Ramos (cell line): Measurements from ENCODE around the gene DUSP14.
"Not testable (repeated sequence)": the region's sequence is repeated elsewhere in the genome, so short reads cannot be mapped to it uniquely, and the experiment has no call there.

ENCODE experiments used
- in situ Hi-C: fragments of 300-500 bp; cut with MboI; formaldehyde crosslinking; loops from one replicate; pipeline ENCODE4 v1.14.3; 2022; ENCODE audit warnings: low sequenced_read_pairs; ENCODE audit not compliant: unreplicated experiment

DUSP14 gene

DNA sequence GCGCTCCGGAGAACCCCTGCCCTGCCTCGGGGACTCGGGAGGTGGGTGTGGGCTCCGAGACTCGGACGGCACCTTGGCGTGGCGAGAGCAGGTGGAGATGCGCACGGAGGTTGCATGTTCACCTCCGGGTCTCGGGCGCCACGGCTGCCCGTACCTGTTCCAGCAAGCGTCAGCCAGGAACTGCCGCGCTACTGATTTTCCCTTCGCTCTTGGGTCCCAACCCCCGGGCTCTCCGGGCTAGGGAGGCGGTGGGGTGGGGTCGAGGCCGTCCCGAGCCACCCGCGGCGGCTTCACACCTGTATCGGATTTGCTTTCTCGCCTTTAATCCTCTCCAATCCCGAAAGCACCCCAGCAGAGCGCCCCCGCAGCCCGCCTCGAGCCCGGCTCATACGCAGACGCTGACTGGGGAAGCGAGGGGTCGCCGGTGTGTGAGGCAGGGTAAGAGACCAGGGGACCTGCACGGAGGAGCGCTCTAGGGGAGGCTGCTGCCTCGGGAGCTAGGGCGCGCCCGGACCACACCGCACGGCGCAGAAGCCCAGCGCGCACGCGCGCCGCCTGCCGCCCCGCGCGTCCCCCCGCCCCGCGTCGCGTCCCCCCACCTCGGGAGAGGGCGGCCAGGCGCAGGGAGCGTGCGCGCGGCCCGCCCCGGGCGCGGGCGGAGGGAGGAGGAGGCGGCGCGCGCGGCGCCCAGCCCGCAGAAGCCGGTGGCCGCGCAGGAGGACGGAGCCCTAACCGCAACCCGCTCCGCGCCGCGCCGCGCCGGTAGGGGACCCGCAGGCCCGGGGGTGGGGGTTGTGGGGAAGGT, at the start of gene DUSP14:
Gene DUSP14, plus strand, starts transcription at position 695 of the 805 bp plus-strand sequence. CDS start 22,382 bp downstream, outside the sequence.
- in situ Hi-C loops = no loop called here

DNA sequence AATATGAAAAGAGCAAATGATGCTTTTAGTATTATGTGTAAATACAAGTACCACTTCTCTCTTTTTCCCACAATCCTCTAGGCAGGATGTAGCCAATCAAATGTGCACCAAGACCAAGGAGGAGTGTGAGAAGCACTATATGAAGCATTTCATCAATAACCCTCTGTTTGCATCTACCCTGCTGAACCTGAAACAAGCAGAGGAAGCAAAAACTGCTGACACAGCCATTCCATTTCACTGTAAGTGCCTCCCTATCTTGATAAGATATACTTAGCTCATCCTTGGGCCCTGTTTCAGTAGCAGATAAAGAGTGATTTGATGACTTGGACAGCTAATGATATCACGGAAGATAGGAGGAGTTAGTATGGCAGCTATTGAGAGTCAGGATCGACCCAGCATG, 49.3 kb upstream of the DUSP14 start:
- in situ Hi-C loops = no loop called here

- in situ Hi-C loops = not testable (repeated sequence)
These were observed 48.2 kb upstream of the DUSP14 start for GRCh38 chr17:37441369-37442014.

- in situ Hi-C loops = no loop called here
These were observed 43.7 kb upstream of the DUSP14 start for GRCh38 chr17:37446027-37446426.

- in situ Hi-C loops = no loop called here
These were observed 42.0 kb upstream of the DUSP14 start for GRCh38 chr17:37447641-37448040.

DNA sequence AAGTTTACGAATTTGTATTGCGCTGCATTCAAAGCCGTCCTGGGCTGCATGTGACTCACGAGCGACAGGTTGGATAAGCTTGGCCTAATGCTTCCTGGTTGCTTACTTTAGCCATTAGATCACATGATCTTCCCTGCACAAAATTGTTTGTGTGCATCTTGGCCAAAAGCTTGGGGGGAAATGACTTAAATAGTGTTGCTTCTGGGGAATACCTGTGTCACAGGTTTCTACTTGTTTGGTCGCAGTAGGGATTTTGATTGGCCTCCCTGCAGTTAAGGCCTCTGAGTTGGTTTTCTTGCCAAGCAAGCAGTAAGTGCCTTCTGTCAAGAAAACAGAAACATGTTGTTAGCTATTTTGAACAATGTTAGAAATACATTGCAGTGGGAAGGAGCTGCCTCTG, 39.6 kb upstream of the DUSP14 start:
- in situ Hi-C loops = no loop called here

DNA sequence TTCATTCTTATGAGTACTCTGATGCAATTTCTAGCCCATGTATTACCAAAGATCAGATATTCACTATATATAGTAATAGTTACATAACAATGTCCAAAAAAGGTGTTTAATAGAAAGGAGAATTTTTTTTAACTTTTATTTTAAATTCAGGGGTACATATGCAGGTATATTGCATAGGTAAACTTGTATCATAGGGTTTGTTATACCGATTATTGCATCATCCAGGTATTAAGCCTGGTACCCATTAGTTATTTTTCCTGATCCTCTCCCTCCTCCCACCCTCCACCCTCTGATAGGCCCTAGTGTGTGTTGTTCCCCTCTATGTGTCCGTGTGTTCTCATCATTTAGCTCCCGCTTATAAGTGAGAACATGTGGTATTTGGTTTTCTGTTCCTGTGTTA, 31.9 kb upstream of the DUSP14 start:
- in situ Hi-C loops = not testable (repeated sequence)

DNA sequence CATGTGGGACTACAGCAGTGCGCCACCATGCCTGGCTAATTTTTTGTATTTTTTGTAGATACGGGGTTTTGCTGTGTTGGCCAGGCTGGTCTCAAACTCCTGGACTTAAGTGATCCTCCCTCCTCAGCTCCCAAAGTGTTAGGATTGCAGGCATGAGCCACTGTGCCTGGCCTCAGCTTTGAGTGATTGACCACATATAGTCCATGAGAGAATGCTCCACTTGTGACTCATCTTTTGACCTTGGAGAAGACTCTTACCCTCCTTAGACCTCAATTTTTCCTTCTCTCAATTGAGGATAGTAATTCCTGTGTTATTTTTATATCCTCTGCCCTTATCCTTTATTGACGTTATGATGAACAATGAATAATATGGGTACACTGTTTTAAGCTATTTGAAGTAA, 30.9 kb upstream of the DUSP14 start:
- in situ Hi-C loops = no loop called here

DNA sequence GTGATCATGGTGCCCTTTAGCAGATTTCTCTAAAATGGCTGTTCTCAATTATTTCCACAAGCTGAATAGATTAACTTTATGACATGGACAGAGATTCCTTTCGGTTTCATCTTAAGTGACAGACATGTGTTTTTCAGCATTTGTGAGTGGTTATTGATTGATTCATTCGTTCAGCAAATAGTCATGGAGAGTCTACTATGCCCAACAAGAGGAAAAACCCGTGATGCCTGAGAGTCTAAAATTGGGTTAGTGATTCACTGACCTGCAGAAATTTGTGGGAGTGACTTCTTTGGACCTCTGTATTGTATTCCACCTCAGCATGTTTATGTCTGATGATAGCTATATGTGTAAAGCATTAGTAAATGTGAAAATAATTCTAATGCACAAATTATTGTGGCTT, 28.0 kb upstream of the DUSP14 start:
- in situ Hi-C loops = no loop called here

DNA sequence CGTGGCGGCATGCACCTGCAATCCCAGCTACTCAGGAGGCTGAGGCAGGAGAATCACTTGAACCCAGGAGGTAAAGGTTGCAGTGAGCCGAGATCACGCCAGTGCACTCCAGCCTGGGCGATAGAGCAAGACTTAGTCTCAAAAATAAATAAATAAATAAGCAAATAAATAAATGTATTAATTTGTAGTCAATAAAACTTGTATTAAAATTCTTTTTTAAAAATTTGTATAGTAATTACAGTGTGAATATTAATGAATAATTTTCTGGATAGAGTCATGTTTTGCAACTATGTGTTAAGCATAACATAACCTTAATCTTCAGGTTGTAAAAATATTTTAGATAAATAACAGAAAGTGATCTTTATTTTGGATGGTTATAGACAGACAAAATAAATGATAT, 27.2 kb upstream of the DUSP14 start:
- in situ Hi-C loops = no loop called here

DNA sequence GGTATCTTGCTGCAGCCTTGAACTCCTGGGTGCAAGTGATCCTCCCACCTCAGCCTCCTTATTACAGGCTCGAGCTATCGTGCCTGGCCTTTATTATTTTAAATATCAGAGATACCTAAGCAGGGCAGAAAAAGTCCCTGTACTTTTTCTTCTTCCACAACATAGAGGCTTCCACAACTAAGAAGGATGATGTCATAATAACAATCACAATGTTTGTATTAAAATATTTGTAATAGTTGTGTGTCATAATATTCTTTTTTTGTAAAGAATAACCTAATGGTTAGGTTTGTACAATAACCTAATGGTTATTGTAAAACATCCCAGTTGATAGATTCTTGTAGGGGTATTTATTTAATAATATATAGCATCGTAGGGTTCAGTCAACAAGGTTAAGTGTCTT, 26.7 kb upstream of the DUSP14 start:
- in situ Hi-C loops = no loop called here

DNA sequence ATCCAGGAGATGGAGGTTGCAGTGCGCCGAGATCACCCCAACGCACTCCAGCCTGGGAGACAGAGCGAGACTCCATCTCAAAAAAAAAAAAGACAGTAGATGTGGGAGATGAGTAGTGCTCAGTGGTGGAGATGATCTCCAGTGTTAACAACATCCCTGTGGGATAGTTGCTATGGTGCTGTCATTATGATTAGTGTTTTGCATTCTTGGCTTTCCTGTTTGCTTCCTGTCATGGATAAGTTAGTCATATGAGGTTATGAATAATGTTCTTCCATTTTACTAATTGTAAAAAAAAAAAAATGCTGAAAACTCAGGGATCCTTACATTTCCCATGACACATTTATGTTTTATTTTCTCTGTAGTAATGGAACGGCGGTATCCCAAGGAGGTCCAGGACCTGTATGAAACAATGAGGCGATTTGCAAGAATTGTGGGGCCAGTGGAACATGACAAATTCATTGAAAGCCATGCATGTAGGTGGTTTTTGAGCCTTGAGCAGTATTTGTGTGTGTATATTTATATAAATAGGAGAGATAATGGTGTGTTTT, 24.5 kb upstream of the DUSP14 start:
- in situ Hi-C loops = no loop called here

DNA sequence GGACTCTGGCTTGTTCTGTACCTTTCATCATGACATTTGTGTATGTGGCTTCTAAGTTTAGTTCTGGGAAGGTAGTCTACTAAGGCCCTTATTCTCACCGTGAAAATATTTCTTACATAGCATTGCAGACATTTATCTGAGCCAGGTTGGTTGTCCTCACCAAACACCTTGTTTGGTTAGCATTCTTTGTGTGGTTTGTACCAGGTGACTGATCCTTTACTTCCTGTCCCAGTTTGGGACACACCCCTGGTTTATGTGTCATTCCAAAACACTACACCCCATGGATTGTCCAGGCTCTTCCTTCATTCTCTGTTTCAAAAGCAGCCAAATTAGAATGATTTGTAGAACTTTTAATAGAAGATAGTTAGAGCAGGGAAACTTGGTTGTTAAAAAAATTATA, 23.2 kb upstream of the DUSP14 start:
- in situ Hi-C loops = no loop called here

DNA sequence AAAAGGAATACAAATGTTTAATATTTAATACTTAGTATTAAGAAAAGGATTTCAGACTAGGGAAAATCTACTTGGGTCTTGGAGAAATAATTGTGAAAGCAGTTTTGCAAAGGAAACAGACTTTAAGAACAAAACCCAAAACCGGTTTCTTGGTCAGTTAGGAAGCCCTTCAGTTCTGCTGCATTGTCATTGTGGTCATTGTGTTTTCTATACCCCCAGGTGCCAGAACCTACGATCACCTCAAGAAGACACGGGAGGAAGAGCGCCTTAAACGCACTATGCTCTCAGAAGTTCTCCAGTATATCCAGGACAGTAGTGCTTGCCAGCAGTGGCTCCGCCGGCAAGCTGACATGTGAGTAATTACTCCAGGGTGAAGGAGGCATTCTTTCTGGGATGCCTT, 19.5 kb upstream of the DUSP14 start:
- in situ Hi-C loops = no loop called here

GRCh38 chr17:37475731-37476420, 13.8 kb upstream of the DUSP14 start:
- in situ Hi-C loops = no loop called here

DNA sequence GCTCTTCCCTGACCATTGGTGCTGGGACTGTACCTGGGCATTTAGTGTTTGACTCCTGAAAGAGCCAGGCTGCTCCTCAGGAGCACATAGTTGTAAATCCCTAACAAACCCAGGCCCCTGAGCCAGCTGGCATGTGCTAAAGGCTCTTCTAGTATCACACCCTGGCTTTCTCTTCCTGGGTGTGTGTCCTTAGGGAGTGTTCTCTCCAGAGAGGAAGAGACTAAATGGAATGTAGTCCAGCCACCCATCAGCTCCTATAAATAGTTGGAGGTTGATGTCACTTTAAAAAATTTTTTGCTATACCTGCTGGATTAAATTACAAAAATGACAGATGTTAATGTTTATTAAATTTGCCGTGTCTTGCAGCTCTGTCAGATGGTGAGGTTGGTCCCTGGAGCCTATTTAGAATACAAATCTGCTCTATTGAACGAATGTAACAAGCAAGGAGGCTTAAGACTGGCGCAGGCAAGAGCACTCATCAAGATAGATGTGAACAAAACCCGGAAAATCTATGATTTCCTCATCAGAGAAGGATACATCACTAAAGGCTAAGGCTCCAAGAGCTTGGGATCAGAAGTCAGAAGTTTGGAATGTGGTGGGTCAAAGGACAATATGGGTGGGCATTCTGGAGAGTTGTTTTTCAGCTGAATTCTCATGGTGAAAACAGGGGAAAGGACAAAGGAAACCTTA, 13.1 kb upstream of the DUSP14 start:
- in situ Hi-C loops = no loop called here

DNA sequence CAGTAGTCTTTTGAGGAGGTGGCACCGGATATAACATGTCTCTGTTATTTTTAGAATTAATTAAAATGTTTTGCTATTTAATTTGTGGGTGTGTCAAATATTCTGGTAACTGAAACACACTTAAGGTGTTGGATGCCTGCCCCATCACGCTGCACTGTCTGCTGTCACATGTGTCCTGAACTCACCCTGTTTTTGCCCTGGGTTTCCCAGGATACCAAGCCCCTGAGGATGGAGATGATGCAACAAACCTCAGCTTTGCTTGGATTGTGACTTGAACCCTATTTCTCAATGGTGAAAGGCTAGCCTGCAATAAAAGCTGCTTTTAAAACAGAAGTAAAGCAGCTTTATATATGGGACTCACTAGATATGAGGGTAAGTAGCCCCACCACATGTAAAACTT, 11.5 kb upstream of the DUSP14 start:
- in situ Hi-C loops = no loop called here

DNA sequence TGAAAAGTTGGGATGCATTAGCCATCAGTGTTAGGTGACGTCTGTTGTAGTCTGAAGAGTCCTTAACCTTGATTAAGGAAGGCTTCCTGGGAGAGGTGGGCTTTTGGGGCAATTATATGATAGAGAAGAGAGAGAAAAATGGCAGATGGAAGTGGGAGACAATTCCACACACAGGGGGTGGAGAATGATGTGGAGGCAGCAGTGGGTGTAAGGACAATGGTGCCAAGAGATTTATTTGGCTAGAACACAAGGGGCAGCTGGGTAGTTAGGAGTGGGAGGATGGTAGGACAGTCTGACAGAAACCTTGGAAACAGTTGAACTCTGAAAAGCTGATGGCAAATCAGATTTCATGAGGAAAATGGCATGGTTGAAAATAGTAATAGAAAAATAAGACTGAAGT, 10.7 kb upstream of the DUSP14 start:
- in situ Hi-C loops = no loop called here

DNA sequence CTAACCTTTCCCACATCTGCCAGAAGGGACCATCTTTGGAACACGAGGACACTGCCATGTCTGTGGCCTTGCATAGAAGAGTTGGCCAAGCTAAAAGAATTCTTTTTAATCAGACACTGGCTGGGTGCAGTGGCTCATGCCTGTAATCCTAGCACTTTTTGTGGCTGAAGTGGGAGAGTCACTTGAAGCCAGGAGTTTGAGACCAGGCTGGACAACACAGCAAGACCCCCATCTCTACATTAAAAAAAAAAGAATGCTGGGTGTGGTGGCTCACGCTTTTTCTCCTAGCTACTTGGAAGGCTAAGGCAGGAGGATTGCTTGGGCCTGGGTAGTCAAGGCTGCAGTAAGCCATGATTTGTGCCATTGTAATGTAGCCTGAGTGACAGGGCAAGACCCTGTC, 9.3 kb upstream of the DUSP14 start:
- in situ Hi-C loops = no loop called here

DNA sequence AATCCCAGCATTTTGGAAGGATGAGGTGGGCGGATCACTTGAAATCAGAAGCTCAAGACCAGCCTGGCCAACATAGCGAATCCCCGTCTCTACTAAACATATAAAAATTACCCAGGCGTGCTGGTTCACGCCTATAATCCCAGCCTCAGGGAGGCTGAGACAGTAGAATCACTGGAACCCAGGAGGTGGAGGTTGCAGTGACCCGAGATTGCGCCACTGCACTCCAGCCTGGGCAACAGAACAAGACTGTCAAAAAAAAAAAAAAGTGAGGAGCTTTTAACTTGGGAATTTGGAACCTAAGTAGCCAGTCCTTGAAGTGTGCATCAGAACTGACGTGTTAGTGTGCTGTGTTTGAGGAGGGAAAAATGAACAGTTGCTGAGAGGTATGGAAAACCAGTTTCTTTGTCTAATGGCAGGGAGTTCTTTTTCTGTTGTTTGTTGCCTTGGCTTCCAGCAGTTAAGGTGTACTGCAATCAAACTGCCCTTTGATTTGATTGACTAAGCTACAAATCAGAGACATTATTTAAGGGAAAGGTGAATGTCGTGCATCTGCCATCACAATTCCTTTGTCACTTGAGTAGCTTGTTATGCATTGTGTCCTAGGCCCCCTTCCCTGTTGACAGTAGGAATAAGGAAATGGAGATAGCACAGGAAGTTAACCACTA, 8.6 kb upstream of the DUSP14 start:
- in situ Hi-C loops = no loop called here
